Urothelium cell line (cell line): Measurements from ENCODE around the gene RAB3IL1.

Experiments
- DNase-seq: peaks from one replicate; pipeline ENCODE4 v3.0.0; 2011; ENCODE audit warnings: low spot score, mixed read lengths
- FAIRE-seq: peaks from 2 replicates; lab custom pipeline; 2011; peaks lifted over from hg19 to GRCh38; lab: Jason Lieb, UNC

Gene RAB3IL1

GRCh38 chr11:61850687-61851086 lies 66.7 kb downstream of the RAB3IL1 start:
- no peak for FAIRE-seq

GRCh38 chr11:61848631-61849030 lies 68.7 kb downstream of the RAB3IL1 start:
- no peak for FAIRE-seq
- no peak for DNase-seq

More at GRCh38 chr11:61850687-61851086, 66.7 kb downstream of the RAB3IL1 start:
- no peak for DNase-seq

- FAIRE-seq, result no peak
- no peak for DNase-seq
Measured at GRCh38 chr11:61847914-61848581, 69.3 kb downstream of the RAB3IL1 start.
